Fibroblast of lung (primary cell): ENCODE results near the gene LRRC8D. TPM values are rescaled to one million over a fixed set of nuclear protein-coding genes. Genes with fewer than 3 reads are reported as not detected.

ENCODE experiments used
- DNase-seq, 2 donors: peaks; one replicate each; pipeline versions ENCODE4 v3.0.0 to v3.0.0-alpha.2; 2010; ENCODE audit warnings: low read depth in 2 of 2
- H2AFZ ChIP-seq: 2 replicates; pipeline ENCODE4 v1.5.1; 2012; ENCODE audit warnings: low read length, control low read depth, inconsistent platforms
- H3K27ac ChIP-seq: 2 replicates; pipeline ENCODE4 v1.5.1; 2011; ENCODE audit warnings: low read length, control low read depth; ENCODE audit not compliant: insufficient read depth
- H3K27me3 ChIP-seq: 2 replicates; pipeline ENCODE4 v1.5.1; 2011; ENCODE audit warnings: mild to moderate bottlenecking, low read length; ENCODE audit not compliant: control insufficient read depth, insufficient read depth
- H3K36me3 ChIP-seq: 2 replicates; pipeline ENCODE4 v1.5.1; 2011; ENCODE audit warnings: low read length; ENCODE audit not compliant: control insufficient read depth, insufficient read depth
- H3K4me1 ChIP-seq: 2 replicates; pipeline ENCODE4 v1.5.1; 2011; ENCODE audit warnings: low read length; ENCODE audit not compliant: control insufficient read depth, insufficient read depth; ENCODE audit errors: extremely low read depth
- H3K4me2 ChIP-seq: 2 replicates; pipeline ENCODE4 v1.5.1; 2011; ENCODE audit warnings: low read length, control low read depth; ENCODE audit not compliant: insufficient read depth; ENCODE audit errors: extremely low read depth
- H3K4me3 ChIP-seq, 4 experiments: fragments of 200-600 bp in 1 of 4; sonication (generic) in 1 of 4; replicated peaks in 1 of 4; 2 replicates each; pipeline ENCODE4 v1.5.1; 2011 to 2016; ENCODE audit warnings: low read length in 4 of 4, low read depth in 3 of 4, mild to moderate bottlenecking in 3 of 4, control low read depth in 2 of 4, inconsistent platforms in 1 of 4, mixed read lengths in 1 of 4; ENCODE audit not compliant: insufficient read depth in 1 of 4; ENCODE audit errors: control extremely low read depth in 1 of 4
- H3K79me2 ChIP-seq: 2 replicates; pipeline ENCODE4 v1.5.1; 2012; ENCODE audit warnings: mild to moderate bottlenecking, low read length, inconsistent platforms; ENCODE audit not compliant: control insufficient read depth, insufficient read depth
- H3K9ac ChIP-seq: 2 replicates; pipeline ENCODE4 v1.5.1; 2011; ENCODE audit warnings: mild to moderate bottlenecking, low read length, control low read depth; ENCODE audit not compliant: insufficient read depth
- H3K9me3 ChIP-seq: 2 replicates; pipeline ENCODE4 v1.5.1; 2012; ENCODE audit warnings: low read depth, low read length; ENCODE audit not compliant: control insufficient read depth, insufficient read depth
- H4K20me1 ChIP-seq: 2 replicates; pipeline ENCODE4 v1.5.1; 2011; ENCODE audit warnings: low read length; ENCODE audit not compliant: control insufficient read depth, insufficient read depth; ENCODE audit errors: extremely low read depth
- EZH2 ChIP-seq: IDR thresholded peaks from 2 replicates; pipeline ENCODE4 v1.5.1; 2012; ENCODE audit warnings: low read length, control low read depth, mild to moderate bottlenecking; ENCODE audit errors: missing control alignments
- polyA plus RNA-seq, 2 donors: library from polyadenylated mRNA; depleted of rRNA in 1 of 2; stranded (reverse) in 1 of 2; unstranded in 1 of 2; fragments of >200 nt; gene quantifications; 2 replicates each; pipeline ENCODE4 v1.2.1, GENCODE V29; 2011 to 2012; ENCODE audit warnings: missing spikeins in 1 of 2
- total RNA-seq: library from RNA; depleted of rRNA; stranded (reverse); fragments of >200 nt; gene quantifications from 2 replicates; pipeline ENCODE4 v1.2.1, GENCODE V29; 2014
- TF ChIP-seq, protein P1 (sequence below), 2 donors: IDR thresholded peaks in 1 of 2; conservative IDR thresholded peaks in 1 of 2; 1 replicate in 1 of 2; 2 replicates in 1 of 2; pipeline ENCODE4 v1.5.1; 2011 to 2012; ENCODE audit warnings: low read length in 2 of 2, control low read depth in 1 of 2, inconsistent platforms in 1 of 2, low read depth in 1 of 2, mild to moderate bottlenecking in 1 of 2

LRRC8D gene
- total and polyA plus RNA-seq, 2 donors (not counting 1 experiment from before 2014, with no cell fraction given): 41.0 to 58.1 TPM

- Histone ChIP-seq H3K27ac (peak overlapping the region; percentile 77), H4K20me1 (no peaks in the 10 kb centered on the region), H3K79me2 (peaks cover 5% of the 10 kb centered on the region), H2AFZ (peak overlapping the region; percentile 77), H3K4me3 (peak overlapping the region; percentile 67 to 81 (median 79)), H3K4me1 (peaks cover 4% of the 10 kb centered on the region), H3K9me3 (no peaks in the 10 kb centered on the region), H3K9ac (peak overlapping the region; percentile 93), H3K36me3 (no peaks in the 10 kb centered on the region), H3K4me2 (peak overlapping the region; percentile 57), H3K27me3 (no peaks in the 10 kb centered on the region)
- peak; percentile 47 to 63 for DNase-seq
- TF ChIP-seq, protein P1, sequence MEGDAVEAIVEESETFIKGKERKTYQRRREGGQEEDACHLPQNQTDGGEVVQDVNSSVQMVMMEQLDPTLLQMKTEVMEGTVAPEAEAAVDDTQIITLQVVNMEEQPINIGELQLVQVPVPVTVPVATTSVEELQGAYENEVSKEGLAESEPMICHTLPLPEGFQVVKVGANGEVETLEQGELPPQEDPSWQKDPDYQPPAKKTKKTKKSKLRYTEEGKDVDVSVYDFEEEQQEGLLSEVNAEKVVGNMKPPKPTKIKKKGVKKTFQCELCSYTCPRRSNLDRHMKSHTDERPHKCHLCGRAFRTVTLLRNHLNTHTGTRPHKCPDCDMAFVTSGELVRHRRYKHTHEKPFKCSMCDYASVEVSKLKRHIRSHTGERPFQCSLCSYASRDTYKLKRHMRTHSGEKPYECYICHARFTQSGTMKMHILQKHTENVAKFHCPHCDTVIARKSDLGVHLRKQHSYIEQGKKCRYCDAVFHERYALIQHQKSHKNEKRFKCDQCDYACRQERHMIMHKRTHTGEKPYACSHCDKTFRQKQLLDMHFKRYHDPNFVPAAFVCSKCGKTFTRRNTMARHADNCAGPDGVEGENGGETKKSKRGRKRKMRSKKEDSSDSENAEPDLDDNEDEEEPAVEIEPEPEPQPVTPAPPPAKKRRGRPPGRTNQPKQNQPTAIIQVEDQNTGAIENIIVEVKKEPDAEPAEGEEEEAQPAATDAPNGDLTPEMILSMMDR (conservative IDR thresholded peaks at IDR 0.05 in 1 of 2, IDR thresholded peaks at IDR 0.05 in 1 of 2; ENCODE audit: low read depth in 1 of 2, low read length in 2 of 2): no peak
- no peak for TF ChIP-seq EZH2
Measured at GRCh38 chr1:89842567-89843272, 21.9 kb downstream of the LRRC8D start.

GRCh38 chr1:89843273-89844130 lies 22.7 kb downstream of the LRRC8D start:
- H3K27me3 ChIP-seq: no peaks in the 10 kb centered on the region
- peak overlapping the region; percentile 96 for H3K4me2 ChIP-seq
- TF ChIP-seq, protein P1 (conservative IDR thresholded peaks at IDR 0.05 in 1 of 2, IDR thresholded peaks at IDR 0.05 in 1 of 2; ENCODE audit: low read depth in 1 of 2, low read length in 2 of 2): peak in 1 of 2 donors; percentile 32
- TF ChIP-seq EZH2: no peak
- H3K79me2 ChIP-seq: peaks cover 5% of the 10 kb centered on the region
- peak overlapping the region; percentile 93 for H3K9ac ChIP-seq
- no peaks in the 10 kb centered on the region for H3K36me3 ChIP-seq
- DNase-seq: peak; percentile 67 to 72
- H3K4me3 ChIP-seq: peak overlapping the region; percentile 76 to 81 (median 79)
- peak overlapping the region; percentile 77 for H3K27ac ChIP-seq
- H4K20me1 ChIP-seq: no peaks in the 10 kb centered on the region
- H3K9me3 ChIP-seq: no peaks in the 10 kb centered on the region
- H3K4me1 ChIP-seq: peaks cover 4% of the 10 kb centered on the region
- H2AFZ ChIP-seq: peak overlapping the region; percentile 83

GRCh38 chr1:89844241-89844807 lies 23.5 kb downstream of the LRRC8D start:
- Histone ChIP-seq H3K9ac (peak overlapping the region; percentile 93), H3K27me3 (no peaks in the 10 kb centered on the region), H2AFZ (peak overlapping the region; percentile 24), H3K4me3 (peak overlapping the region; percentile 76 to 81 (median 79)), H3K4me1 (peaks cover 4% of the 10 kb centered on the region), H3K9me3 (no peaks in the 10 kb centered on the region), H4K20me1 (no peaks in the 10 kb centered on the region), H3K4me2 (peak overlapping the region; percentile 96), H3K36me3 (no peaks in the 10 kb centered on the region), H3K79me2 (peaks cover 5% of the 10 kb centered on the region), H3K27ac (peak overlapping the region; percentile 77)
- peak; percentile 11 to 62 for DNase-seq
- TF ChIP-seq EZH2: no peak
- TF ChIP-seq, protein P1 (conservative IDR thresholded peaks at IDR 0.05 in 1 of 2, IDR thresholded peaks at IDR 0.05 in 1 of 2; ENCODE audit: low read depth in 1 of 2, low read length in 2 of 2): no peak
